Measurements from ENCODE around the gene SLC27A6.
"Not testable (repeated sequence)": the region's sequence is repeated elsewhere in the genome, so short reads cannot be mapped to it uniquely, and the experiment has no call there.

The SLC27A6 gene

GRCh38 chr5:129001841-129002526, 36.7 kb downstream of the SLC27A6 start:
- FAIRE-seq = no peak

DNA sequence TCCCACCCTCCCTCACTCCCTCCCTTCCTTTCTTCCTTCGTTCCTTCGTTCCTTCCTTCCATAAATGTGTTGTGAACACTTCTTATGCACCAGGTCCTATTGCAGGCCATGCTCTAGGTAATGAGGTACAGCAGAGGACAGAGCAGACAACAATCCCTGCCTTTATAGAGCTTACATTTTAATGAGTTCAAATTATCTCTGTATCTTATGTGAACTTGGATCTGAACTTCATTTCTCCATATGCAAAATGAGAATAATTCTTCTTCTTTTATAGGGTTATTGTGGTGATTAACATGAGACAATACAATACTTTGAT, 37.2 kb downstream of the SLC27A6 start:
- no peak for FAIRE-seq

GRCh38 chr5:129003232-129003631, 37.9 kb downstream of the SLC27A6 start:
- no peak for FAIRE-seq

- FAIRE-seq = no peak
These were observed 48.9 kb downstream of the SLC27A6 start for GRCh38 chr5:129014185-129014584.

- FAIRE-seq = no peak
These were observed 53.5 kb downstream of the SLC27A6 start for GRCh38 chr5:129018837-129019236.

- FAIRE-seq = no peak
These were observed 54.2 kb downstream of the SLC27A6 start for GRCh38 chr5:129019401-129019908.

DNA sequence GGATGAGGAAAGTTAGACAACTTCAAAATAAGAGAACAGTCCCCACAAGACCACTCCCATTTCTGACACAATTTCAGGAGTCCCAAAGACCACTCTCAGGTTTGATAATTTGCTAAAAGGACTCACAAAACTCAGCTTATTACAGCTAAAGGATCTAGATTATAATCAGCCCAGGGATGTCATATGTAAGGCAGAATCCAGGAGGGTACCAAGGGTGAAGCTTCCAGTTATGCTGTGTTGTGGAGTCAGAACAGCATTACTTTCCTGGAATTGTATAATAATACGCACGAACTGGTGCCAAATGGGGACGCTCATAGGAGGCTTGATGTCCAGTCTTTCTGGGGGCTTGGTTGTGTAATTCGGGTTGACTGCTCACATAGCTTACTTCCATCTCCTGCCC, 55.4 kb downstream of the SLC27A6 start:
- FAIRE-seq = no peak

DNA sequence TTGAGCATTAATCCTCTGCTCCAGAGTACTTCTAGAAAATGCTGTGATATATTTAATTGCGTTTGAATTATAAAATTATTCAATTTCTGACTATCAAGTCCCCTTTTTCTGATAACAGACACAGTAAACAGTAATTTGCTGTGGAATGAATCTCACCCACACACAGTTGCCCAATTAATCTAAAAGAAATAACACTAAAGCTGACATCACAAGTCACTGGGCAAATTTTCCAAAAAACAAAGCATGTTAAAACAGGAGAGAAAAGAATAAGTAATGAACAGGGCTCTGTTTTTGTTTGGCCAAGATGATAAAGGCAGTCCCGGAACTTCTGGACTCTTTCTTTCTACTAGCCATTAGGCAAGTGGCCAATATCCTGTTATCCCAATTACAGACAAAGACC, 56.5 kb downstream of the SLC27A6 start:
- FAIRE-seq = no peak

- no peak for FAIRE-seq
These were observed 57.3 kb downstream of the SLC27A6 start for GRCh38 chr5:129022599-129022998.

DNA sequence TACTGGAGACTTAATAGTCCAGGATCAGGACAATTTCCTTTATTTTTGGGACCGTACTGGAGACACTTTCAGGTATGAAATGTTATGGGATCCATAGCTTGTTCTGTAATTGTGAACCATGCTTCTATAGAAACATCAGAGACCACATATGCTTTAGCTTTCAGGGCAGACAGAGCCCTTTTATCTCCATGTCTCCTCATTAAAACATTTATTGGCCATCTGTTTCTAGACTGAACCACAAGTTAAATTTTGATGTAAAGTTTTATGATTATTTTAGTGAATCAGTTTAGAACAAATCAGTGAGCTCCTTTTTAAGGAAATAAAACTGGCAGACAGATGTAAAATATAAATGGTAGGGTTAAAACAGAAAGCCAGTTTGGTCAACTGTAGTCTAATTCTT, 62.0 kb downstream of the SLC27A6 start:
- no peak for FAIRE-seq

GRCh38 chr5:129031886-129032683, 66.8 kb downstream of the SLC27A6 start:
- no peak for FAIRE-seq

DNA sequence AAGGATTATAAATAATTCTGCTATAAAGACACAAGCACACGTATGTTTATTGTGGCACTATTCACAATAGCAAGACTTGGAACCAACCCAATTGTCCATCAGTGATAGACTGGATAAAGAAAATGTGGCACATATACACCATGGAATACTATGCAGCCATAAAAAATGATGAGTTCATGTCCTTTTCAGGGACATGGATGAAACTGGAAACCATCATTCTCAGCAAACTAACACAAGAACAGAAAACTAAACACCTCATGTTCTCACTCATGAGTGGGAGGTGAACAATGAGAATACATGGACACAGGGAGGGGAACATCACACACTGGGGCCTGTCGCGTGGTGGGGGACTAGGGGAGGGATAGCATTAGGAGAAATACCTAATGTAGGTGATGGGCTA, 71.0 kb downstream of the SLC27A6 start:
- not testable (repeated sequence) for FAIRE-seq

GRCh38 chr5:129041196-129041881, 76.1 kb downstream of the SLC27A6 start:
- no peak for FAIRE-seq

DNA sequence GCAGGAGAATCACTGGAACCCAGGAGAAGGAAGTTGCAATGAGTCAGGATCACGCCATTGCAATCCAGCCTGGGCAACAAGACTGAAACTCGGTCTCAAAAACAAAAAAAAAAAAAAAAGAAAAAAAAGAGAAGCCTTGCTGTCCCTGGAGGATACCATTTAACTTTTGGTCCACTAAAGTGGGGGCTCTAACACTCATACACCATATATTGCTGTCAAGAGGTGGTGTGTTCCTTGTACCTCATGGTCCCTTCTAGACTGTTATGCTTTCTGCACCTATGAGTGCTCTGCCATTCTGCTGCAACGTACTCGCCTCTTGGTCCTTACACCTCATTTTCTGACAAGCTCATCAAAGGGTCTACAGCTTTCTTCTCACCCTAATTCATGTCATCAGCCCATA, 77.0 kb downstream of the SLC27A6 start:
- no peak for FAIRE-seq

DNA sequence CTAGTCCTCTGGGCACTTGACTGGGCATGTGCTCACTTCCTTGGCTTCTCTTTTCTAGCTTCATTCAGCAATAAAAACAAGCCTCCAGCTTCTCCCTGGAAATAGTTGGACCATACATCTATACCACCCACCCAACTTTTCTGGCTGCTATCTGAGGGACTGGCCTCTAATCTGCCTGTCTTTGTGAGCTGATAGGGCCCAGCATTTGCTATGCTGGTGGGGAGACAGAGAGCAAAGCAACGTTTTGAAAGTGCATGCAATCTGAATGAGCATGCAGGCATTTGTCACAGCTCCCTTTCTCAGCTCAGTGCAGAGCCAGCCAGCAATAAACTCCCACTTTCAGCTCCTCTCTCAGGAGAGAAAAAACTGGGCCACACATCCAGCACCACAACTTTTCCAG, 78.6 kb downstream of the SLC27A6 start:
- no peak for FAIRE-seq

DNA sequence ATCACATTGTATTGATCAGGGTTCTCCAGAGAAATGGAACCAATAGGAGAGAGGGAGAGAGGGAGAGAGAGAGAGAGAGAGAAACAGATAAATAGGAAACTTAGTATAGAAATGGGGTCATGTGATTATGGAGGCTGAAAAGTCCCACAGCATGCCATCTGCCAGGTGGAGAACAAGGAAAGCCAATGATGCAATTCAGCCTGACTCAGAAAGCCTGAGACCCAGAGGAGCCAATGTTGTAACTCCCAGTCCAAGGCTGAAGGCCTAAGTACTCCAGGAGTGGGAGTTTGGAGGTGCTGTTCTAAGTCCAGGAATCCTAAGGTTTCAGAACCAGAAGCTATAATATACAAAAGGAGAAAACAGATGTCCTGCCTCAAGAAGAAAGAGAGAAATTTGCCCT, 80.9 kb downstream of the SLC27A6 start:
- no peak for FAIRE-seq

- FAIRE-seq = no peak
These were observed 83.2 kb downstream of the SLC27A6 start for GRCh38 chr5:129048509-129048908.

DNA sequence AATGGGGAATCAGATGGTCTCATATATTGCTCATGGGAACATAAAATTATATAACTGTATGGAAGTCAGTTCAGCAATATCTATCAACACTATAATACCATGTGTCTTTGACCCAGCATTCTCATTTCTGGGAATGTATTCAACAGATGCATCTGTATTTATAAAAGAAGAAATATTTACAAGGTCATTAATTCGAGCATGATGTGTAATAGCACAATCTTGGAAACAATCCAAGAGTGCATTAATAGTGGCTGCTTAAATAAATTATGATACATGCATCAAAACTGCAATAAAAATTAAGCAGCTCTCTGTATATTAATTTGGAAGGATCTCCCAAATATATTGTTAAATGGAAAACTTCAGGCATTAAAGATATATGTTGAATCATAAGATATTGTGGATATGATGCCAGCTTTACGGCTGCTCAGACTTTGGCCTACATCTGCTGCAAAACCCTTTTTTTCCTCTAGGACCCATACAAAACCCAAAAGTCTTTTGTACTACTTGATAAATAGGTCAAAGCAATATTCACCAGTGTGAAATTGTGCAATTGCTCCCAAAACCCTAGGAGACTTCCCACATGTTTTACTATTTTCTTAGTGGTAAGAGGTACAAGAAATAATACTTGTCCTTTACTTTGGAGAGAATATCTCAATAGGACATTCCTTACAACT, 84.0 kb downstream of the SLC27A6 start:
- FAIRE-seq = no peak

GRCh38 chr5:129051283-129051682, 86.0 kb downstream of the SLC27A6 start:
- FAIRE-seq = no peak

- no peak for FAIRE-seq
These were observed 88.2 kb downstream of the SLC27A6 start for GRCh38 chr5:129053438-129053837.

DNA sequence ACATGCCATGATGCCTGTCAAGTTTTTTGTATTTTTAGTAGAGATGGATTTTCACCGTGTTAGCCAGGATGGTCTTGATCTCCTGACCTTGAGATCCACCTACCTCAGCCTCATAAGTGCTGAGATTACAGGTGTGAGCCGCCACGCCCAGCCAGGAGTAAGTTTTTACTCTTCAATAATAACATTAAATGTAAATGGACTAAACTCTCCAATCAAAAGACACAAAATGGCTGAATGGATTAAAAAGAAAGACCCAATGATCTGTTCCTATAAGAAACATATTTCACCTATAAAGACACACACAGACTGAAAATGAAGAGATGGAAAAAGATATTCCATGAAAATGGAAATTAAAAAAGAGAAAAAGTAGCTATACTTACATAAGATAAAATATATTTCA, 92.0 kb downstream of the SLC27A6 start:
- FAIRE-seq = no peak

DNA sequence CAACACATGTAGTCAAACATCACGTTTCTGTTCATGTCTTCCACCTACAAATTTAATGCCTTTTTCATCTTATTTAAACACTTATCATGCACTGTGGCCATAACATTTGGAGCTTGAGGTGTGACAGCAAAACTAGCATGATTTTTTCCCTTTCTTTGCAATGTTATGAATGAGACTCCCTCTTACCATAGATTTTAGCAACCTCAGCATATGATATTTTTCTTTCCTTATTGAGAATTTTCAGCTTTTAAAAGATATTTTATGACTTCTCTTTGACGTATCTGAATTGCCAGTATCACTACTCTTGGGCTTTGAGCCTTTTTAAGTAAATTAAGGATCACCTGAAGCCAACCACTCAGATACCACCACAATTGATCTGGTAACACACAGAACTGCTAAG, 96.6 kb downstream of the SLC27A6 start:
- FAIRE-seq = no peak

- no peak for FAIRE-seq
These were observed 98.3 kb downstream of the SLC27A6 start for GRCh38 chr5:129063483-129064113.
